DND-41 (cell line): Measurements from ENCODE around the gene PLXNC1.

Experiments used
- EZH2 ChIP-seq: IDR thresholded peaks from 3 replicates; pipeline ENCODE4 v1.6.1; 2012; ENCODE audit warnings: borderline replicate concordance, low read depth, mild to moderate bottlenecking, moderate library complexity, low read length, inconsistent platforms; ENCODE audit not compliant: severe bottlenecking
- TF ChIP-seq, protein P1 (sequence below): IDR thresholded peaks from 2 replicates; pipeline ENCODE4 v1.5.1; 2012; ENCODE audit warnings: borderline replicate concordance, low read length, moderate library complexity, mild to moderate bottlenecking; ENCODE audit not compliant: poor library complexity, severe bottlenecking; ENCODE audit errors: extremely low read depth

DNA sequence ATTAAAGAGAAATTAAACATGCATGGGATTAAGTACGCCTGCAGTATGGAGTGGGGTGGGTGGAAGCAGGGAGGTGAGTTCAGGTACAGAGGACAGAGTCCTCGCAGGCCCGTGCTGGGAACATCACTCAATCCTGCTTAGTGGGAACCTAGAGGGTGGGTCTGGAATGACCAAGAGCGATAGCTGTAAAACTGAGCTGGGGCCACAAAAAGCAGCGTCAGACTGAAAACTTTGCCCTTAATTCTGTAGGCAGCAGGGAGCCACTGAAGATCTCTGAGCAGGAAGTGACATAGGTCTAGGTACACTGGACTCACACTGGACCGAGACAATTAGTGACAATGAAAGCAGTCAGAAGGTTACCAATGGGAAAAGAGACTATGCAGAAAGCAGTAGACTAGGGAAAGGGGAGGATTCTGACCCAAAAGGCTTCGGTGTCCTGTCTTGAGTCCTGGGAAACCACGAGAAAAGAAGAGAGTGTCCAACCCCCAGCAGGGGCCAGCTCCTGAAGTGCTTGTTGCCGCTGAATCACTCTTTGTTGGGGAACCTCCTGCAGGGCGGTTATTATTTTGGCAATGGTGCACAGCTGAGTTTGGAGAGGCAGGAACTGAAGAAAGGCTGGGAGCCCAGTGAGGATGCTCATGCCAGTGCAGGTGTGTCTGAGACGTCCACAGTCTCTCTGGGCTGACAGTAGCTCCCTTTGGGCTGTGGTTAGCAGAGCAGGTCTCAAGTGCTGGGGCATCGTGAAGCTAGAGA, 97.4 kb downstream of the PLXNC1 start:
- TF ChIP-seq, protein P1, sequence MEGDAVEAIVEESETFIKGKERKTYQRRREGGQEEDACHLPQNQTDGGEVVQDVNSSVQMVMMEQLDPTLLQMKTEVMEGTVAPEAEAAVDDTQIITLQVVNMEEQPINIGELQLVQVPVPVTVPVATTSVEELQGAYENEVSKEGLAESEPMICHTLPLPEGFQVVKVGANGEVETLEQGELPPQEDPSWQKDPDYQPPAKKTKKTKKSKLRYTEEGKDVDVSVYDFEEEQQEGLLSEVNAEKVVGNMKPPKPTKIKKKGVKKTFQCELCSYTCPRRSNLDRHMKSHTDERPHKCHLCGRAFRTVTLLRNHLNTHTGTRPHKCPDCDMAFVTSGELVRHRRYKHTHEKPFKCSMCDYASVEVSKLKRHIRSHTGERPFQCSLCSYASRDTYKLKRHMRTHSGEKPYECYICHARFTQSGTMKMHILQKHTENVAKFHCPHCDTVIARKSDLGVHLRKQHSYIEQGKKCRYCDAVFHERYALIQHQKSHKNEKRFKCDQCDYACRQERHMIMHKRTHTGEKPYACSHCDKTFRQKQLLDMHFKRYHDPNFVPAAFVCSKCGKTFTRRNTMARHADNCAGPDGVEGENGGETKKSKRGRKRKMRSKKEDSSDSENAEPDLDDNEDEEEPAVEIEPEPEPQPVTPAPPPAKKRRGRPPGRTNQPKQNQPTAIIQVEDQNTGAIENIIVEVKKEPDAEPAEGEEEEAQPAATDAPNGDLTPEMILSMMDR: no peak
- no peak for TF ChIP-seq EZH2
